HG02588 (cell line): Measurements from ENCODE around the gene PLCB2.

Experiments used
- ATAC-seq: cut with Tn5 transposase; IDR thresholded peaks from one replicate; pipeline ENCODE4 v1.9.1; 2021; ENCODE audit warnings: mild to moderate bottlenecking, moderate library complexity; ENCODE audit not compliant: unreplicated experiment

PLCB2 gene

GRCh38 chr15:40307421-40308211, at the start of gene PLCB2:
PLCB2 (minus strand) TSS chr15:40307935; CDS start chr15:40307672, 263 bp downstream.
- peak; percentile 52 for ATAC-seq

- ATAC-seq: no peak
These were observed 49.5 kb upstream of the PLCB2 start for GRCh38 chr15:40357246-40357645.

GRCh38 chr15:40355976-40356585, 48.3 kb upstream of the PLCB2 start:
- ATAC-seq: no peak

GRCh38 chr15:40354408-40355171, 46.9 kb upstream of the PLCB2 start:
- ATAC-seq: no peak

GRCh38 chr15:40353697-40354096, 46.0 kb upstream of the PLCB2 start:
- ATAC-seq: no peak

- no peak for ATAC-seq
These were observed 44.7 kb upstream of the PLCB2 start for GRCh38 chr15:40352281-40352901.

GRCh38 chr15:40349163-40349562, 41.4 kb upstream of the PLCB2 start:
- no peak for ATAC-seq

DNA sequence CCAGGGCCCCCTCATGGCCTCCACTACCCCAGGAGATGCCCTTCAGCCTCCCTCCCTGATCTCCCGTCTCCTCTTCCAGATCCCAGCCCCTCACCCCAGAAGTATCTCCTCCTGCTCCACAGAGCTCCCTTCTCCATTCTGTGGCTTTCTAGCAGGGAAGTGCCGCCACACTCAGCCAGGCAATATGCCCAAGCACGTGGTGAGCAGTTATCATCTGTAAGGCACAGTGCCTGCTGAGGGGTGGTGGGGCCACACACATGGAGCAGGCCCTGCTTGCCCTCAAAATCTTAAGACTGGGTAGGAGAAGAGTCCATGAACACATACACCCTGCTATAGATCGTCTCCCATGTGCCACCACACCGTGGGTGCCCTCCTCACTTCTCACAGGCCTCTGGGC, 40.7 kb upstream of the PLCB2 start:
- ATAC-seq: no peak

DNA sequence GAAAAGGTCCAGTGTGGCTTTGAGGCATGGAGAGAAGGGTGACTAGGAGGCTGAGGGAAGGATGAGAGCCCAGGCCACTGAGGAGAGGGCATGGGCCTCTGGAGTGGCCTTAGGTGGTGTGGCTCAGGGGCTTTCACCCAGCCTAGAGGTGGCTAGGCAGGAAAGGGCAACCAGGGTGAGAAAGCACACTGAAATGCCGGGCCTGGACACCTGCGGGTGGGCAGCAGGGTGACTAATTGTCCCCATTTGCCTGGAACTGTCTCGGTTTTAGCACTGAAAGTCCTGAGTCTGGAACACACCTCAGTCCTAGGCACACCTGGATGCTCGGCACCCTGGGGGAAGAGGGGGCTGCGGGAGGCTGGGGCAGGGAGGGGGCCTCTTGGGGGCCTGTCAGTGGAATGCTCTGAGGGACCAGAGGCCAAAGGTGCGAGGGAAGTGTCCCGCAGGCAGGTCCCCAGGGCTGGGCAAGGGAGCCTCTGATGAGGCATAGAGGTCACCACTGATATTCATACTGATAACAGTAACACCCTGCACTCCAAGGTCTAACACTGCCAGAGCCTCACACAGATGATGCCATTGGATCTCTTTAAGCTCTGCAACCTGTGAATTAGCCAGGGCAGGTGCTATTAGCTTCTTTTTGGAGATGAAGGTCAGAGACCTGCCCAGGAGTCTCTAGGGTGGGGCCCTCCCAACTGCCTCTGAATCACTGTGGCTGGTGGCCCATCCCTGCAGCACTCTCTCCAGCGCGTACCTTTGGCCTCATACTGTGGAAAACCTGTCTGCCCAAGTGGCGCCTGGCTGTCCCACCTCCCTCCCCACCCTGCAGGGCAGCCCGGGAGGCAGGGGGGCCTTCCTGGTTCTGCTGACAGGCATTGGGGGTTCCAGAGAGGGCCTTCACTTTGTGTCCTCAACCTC, 40.1 kb upstream of the PLCB2 start:
- ATAC-seq: no peak

- no peak for ATAC-seq
These were observed 39.1 kb upstream of the PLCB2 start for GRCh38 chr15:40346579-40347558.

DNA sequence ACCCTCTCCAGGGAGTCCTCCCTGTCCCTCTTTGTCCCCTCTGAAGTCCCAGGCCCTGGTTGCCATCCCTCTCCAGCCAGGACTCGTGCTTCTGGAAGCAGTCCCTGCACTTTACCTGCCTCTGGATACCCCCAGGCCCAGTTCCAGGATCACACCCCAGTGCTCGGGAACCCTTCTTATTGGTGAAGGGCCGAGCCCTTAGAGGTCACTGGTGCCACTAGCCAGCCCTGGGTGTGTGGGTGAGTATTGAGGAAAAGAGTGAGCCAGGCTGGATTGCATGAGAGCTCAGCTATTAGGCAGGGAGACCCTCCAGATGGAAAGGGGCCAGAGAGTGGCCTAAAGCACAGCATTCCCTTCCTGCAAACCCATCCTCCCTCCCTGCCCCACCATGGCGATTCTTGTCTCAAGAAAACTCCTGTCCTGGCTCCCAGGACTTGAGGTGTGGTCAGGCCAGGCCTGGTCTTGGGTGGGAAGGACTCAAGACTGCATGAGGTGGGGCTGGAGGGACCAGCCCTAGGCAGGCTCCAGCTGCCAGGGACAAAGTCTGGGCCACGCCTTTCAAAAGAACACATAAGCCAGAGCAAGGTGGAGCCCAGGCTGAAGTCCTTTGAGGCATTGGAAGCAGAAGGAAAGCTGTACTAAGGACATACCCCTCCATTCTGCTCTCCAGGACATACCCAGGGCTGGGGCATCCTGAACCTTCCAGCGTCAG, 38.3 kb upstream of the PLCB2 start:
- ATAC-seq: no peak

DNA sequence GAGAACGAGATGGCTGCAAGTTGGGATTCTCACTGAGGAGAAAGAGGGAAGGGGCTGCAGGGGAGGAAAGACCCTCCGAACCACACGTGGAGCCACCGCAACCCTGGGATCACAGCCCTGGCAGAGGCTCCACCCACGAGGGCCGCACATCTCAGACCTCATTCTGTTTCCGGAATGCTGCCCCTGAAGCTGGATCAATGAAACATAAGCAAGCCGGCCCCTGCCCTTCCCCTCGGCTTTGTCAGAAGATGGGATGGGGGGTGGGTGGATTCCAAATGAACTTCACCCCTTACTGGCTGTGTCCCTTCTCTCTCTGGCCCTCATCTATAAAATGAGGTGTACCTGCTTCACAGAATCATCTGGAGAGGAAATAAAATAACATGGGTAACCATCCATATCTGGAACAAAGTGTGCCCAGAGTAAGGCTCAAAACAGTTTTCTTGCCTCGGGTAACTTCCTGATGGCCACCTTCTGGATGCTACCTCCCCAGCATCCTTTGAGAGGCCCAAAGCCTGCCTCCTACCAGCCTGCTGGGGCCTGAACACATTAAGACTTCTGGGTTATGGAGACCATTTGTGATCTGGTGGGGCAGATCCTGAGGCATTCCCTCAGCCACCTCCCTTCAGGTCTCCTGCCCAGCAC, 37.6 kb upstream of the PLCB2 start:
- ATAC-seq: no peak

DNA sequence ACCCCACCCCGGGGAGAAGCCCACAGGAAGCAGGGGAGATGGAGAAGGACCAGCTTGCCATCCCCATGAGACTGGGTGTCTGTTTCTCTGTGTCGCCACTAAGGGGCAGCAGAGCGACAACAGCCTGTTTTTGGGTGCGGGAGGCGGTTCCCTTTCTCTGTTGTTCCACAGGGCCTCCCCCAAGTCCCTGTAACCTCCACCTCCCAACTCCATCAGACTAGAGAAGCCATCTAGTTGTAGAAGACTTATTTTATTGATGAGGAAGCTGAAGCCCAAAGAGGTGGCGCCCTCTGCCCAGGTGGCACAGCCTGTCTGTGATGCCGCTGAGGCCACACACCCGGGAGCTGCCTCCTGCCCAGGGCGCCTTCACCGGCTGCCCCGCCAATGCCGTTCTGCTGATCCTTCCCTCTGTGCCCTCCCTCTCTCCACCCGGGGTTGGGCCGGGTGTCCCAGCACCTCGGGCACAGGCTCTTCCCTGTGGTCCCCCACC, 36.9 kb upstream of the PLCB2 start:
- ATAC-seq: no peak

DNA sequence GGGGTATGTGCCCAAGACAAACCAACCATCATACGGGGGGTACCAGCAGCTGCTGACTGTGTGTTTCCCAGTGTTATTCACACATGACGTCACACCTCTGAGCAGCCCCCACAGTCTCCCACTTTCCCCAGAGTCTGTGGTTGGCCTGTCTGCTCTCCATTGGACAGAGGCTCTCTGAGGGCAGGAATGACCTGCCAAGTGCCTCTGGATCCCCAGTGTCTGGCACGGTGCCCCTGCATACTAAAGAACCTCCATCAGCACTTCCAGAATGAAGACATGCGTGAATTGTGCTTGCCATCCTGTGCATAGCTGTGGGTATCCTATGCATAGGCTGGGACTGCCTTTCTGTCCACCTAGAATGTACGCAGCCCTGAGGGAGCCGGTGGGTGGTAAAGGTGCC, 36.5 kb upstream of the PLCB2 start:
- ATAC-seq: no peak

DNA sequence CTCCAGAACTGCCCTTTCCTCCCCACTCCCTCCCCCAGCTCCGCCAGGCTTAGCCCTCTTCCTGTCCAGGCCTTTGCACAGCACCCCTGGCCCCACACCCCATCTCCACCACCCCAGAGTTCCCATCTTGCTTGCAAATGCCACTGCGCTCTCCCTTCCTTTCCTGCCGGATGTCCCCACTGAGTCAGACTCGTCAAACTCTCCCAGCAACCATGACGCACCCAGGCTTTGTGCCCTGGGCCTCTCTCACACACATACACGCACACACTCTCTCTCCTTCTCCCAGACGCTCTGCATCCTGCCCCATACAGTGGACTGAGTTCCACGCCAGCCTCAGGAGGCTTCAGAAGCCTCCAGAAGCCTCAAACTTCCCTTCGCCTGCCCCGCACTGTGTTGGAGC, 35.8 kb upstream of the PLCB2 start:
- ATAC-seq: no peak

DNA sequence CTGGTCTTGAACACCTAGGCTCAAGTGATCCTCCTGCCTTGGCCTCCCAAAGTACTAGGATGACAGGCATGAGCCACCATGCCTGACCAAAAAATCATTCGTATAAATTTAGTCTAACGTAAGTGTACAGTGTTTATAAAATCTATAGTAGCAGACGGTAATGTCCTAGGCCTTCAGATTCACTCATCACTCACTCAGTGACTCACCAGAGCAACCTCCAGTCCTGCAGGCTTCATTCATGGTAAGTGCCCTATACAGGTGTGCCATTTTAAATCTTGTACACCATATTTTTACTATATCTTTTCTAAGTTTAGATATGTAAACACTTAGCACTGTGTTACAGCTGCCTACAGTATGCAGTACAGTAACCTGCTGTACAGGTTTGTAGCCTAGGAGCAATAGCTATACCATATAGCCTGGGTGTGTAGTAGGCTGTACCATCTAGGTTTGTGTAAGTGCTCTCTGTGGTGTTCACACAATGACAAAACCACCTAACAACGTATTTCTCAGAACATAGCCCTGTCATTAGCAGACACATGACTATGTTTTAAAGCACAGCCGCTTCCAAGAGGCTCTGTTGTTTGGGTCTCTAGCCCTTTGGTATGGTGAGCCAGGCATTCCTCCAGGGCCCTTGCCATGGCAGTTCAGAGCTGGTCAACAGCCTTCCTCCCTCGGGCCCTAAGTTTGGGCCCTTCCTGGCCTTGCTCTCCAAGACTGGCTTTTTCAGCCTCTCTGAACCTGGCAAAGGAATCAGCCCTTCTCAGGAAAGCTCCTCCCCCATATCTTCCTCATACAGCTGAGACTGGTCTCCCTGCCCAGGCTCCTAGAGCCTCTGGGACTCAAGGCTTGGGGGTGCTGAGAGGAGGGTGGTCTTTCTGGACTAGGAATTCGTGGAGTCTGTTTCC, 34.9 kb upstream of the PLCB2 start:
- no peak for ATAC-seq
